OCI-M2 (cell line): Measurements from ENCODE around the gene OR2AJ1.

ENCODE experiments used
- DNase-seq: peaks from one replicate; lab custom pipeline; 2025; ENCODE audit not compliant: unreplicated experiment; lab: John Stamatoyannopoulos, UW

OR2AJ1 gene, protein sequence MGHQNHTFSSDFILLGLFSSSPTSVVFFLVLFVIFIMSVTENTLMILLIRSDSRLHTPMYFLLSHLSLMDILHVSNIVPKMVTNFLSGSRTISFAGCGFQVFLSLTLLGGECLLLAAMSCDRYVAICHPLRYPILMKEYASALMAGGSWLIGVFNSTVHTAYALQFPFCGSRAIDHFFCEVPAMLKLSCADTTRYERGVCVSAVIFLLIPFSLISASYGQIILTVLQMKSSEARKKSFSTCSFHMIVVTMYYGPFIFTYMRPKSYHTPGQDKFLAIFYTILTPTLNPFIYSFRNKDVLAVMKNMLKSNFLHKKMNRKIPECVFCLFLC

DNA sequence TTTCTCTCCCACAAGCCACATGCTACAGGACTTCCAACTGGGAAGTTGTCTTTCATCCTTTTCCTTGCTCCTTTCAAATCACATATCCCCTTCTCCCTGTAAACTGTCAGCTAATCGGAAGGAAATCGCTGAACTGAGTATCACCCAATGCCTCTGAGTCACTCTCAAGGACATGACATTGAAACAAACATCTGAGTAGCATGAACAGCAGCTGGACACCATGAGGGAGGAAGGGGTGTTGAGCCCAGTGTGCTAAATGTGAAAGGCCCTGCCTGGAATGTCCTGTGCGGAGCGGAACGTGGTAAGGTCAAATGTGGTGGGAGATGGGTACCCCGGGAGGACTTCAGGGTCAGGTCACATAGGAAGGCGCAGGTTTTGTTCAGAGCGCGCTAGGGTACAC, at the start of gene OR2AJ1:
Gene OR2AJ1, plus strand, starts transcription at position 22 of the 400 bp plus-strand sequence. CDS start 8,880 bp downstream, outside the sequence.
- no peak for DNase-seq

DNA sequence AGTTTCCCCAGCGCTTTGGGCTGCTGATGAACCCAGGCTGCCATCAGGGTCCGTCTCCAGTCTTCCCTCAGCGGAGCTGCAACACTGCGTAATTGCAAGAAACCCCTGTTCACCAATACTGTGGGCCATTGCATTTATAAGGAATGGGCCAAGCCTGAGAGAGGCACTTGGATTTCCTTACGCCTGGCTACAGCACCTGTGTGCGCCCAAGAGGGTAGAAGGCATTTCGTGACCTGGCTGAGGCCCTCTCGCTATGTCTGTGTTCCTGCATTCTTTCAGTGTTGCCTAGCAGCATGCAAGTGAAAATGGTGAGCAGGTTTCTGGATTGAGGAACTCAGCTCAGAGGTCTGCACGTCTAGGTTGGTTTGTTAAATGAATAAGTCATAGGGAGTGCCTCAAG, 41.3 kb upstream of the OR2AJ1 start:
- no peak for DNase-seq

DNA sequence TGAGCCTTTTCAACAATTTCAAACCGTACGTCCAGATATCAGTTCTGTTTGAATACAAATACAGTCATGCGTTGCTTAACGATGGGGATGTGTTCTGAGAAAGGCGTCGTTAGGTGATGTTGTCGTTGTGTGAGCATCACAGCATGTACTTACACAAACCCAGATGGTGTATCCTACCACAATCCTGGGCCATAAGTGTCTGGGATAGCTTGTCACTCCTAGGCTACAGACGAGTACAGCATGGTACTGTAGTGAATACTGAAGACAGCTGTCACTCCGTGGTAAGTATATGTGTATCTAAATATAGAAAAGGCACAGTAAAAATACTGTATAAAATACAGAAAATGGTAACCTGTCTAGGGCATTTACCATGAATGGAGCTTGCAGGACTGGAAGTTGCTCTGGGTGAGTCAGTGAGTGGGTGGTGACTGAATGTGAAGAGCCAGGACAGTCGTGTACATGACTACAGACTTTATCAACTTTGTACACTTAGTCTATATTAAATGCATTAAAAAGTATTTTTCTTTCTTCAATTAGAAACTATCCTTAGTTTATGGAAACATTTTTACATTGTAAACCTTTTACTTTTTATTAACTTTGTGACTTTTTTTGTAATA, 39.8 kb upstream of the OR2AJ1 start:
- DNase-seq, result no peak

DNA sequence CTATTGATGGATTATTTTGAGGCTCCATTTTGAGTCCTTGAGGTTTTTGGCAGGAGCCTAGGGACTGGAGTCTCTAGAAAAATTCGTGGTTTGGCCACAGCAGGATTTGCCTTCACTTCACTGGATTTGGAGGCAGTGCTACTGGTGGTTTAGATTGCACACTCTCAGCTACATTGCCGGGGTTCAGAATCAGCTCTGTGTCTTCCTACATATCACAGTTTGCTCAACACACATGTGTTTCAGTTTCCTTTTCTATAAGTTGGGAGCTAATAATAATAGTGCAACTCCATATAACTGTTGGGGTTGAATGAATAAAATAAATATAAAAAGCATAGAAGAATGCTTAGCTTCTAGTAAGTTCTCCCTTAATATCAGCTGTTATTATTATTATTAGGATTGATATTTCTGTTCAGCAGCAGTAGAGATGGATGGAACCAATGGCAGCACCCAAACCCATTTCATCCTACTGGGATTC, 29.5 kb upstream of the OR2AJ1 start, which contains the start of gene OR2W3:
Gene OR2W3, plus strand, starts transcription at position 425 of the 475 bp plus-strand sequence. Its CDS starts 0 bp downstream, at position 425.
- no peak for DNase-seq

DNA sequence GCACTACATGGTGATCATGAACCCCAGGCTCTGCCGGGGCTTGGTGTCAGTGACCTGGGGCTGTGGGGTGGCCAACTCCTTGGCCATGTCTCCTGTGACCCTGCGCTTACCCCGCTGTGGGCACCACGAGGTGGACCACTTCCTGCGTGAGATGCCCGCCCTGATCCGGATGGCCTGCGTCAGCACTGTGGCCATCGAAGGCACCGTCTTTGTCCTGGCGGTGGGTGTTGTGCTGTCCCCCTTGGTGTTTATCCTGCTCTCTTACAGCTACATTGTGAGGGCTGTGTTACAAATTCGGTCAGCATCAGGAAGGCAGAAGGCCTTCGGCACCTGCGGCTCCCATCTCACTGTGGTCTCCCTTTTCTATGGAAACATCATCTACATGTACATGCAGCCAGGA, 28.7 kb upstream of the OR2AJ1 start:
- no peak for DNase-seq

DNA sequence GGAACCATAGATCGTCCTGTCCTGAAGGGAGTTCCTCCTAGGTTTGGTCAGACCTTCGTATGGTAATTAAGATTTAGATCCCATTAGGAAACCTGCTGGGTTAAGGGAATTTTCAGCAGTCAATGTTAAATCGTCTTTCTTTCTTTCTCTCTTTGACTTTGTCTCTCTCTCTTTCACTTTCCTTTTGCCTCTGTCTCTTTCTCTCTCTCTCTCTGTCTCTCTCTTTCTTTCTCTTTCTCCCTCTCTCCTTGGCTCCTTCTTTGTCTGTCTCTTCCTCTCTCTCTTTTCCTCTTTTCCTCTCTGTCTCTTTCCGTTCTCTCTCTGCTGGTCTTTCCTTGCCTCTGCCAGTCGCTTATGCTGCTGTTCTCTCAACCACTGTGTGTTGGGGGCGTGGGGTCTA, 20.6 kb upstream of the OR2AJ1 start:
- DNase-seq, result no peak

DNA sequence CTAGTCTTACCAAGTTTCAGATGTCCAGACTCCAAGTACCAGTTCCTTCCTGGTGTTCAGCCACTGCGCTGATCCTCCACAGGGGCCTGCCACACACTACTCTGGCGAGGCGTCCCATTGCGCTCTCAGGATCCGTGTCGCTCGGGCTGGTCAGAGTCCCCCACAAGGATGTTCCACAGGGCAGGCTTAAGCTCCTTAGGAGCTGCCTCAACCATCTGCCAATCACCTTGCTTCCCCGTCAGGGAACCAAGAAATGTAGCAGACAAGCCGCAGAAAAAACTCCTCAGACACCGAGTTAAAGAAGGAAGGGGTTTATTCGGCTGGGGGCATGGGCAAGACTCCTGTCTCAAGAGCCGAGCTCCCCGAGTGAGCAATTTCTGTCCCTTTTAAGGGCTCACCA, 19.5 kb upstream of the OR2AJ1 start:
- no peak for DNase-seq

- DNase-seq, result no peak
Observed at GRCh38 chr1:247905910-247906503, 18.7 kb upstream of the OR2AJ1 start.

GRCh38 chr1:247906504-247907047, 18.1 kb upstream of the OR2AJ1 start:
- no peak for DNase-seq

GRCh38 chr1:247908766-247909165, 15.9 kb upstream of the OR2AJ1 start:
- no peak for DNase-seq

GRCh38 chr1:247913786-247914185, 10.9 kb upstream of the OR2AJ1 start:
- DNase-seq, result no peak

GRCh38 chr1:247914941-247915662, 9.6 kb upstream of the OR2AJ1 start:
- no peak for DNase-seq

DNA sequence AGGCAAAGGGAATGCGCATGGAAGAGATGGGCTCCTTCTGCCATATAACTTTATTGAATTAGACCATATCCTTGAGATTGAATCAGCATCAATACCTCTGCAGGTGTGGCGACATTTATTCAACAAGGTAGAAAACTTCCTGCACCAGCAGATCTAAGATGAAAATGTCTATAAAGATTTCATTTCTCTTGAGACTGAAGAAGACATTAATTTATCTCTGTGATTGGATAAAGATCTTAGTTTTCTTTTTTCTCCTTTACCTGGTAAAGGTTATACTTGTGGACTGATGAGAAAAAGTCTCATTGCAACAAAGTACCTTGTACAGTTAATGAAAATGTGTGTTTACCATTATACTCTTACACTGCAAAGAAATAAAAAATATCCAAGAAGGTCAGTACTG, 4.7 kb upstream of the OR2AJ1 start, which contains the start of gene OR2T8:
Gene OR2T8, plus strand, starts transcription at position 301 of the 400 bp plus-strand sequence. CDS start 766 bp downstream, outside the sequence.
- DNase-seq, result no peak

GRCh38 chr1:247923941-247924340, 748 bp upstream of the OR2AJ1 start:
- DNase-seq, result no peak

GRCh38 chr1:247933989-247934388, 9.3 kb downstream of the OR2AJ1 start:
- no peak for DNase-seq

- DNase-seq, result no peak
Observed at GRCh38 chr1:247935781-247936180, 11.1 kb downstream of the OR2AJ1 start.

- DNase-seq, result no peak
Observed at GRCh38 chr1:247936415-247936814, 11.7 kb downstream of the OR2AJ1 start.

DNA sequence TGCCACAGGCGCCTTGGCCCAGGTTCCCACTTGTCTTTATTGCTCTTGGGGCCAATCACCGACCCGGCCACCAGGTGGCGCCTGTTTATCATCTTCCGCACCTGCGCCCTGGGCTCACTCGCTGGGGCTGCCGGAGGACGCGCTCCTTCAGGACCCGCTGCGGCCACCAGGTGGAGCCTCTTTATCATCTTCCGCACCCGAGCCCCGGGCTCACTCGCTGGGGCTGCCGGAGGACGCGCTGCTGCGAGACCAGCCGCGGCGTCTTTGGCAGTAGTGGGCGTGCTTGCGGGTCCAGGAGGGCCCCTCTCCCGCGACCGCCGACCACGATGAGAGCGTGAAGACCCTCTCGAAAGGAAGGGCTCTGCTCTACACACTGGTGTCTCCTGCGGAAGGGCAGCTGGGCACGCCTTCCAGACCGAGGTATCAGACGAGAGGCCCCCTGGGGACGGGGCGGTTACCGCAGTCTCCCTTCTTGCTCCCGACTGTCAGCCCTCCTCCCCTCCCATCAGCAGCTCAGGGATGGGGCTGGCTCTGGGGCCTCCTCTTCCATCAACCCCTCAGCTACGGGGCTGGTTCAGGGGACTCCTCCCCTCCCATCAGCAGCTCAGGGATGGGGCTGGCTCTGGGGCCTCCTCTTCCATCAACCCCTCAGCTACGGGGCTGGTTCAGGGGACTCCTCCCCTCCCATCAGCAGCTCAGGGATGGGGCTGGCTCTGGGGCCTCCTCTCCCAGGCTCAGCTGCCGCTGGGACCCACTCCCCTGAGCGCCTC, 12.5 kb downstream of the OR2AJ1 start:
- DNase-seq, result peak; percentile 71

DNA sequence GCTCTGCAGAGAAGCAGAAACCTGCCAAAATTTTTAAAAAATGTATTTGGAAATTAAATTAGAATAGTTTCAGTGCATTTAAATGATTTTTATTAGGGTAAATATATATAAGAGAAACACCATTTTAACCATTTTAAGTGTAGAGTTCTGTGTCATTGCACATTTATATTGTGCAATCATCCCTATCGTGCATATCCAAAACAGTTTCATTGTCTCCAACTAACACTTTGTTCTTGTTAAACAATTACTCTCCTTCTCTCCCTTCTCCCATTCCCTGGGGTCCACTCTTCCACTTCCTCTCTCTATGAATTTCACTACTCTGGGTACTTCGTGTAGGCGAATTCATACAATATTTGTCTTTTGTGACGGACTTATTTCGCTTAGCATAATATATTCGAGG, 17.9 kb downstream of the OR2AJ1 start:
- no peak for DNase-seq

DNA sequence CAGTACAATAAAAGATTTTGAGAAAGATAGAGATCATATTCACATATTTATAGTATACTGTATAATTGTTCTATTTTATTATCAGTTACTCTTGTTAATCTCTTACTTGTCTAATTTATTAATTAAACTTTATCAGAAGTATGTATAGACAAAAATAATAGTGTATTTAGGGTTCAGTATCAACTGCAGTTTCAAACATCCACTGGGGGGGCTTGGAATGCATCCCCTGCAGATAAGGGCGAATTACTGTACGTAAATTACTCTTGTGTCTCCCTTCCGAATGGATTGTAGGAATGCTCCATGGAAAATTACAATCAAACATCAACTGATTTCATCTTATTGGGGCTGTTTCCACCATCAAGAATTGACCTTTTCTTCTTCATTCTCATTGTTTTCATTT, 23.9 kb downstream of the OR2AJ1 start, which contains the start of gene OR2L8:
Gene OR2L8, plus strand, starts transcription at position 301 of the 400 bp plus-strand sequence. Its CDS starts 0 bp downstream, at position 301.
- no peak for DNase-seq
